Measurements from ENCODE around the gene UBA3.

Gene UBA3

GRCh38 chr3:69011096-69011730 is 69.0 kb downstream of the UBA3 start:
- DNase-seq: no peak

- peak; percentile 48 for DNase-seq
These were observed 70.4 kb downstream of the UBA3 start for GRCh38 chr3:69009559-69010410.

- no peak for DNase-seq
These were observed 71.2 kb downstream of the UBA3 start for GRCh38 chr3:69008980-69009379.

DNA sequence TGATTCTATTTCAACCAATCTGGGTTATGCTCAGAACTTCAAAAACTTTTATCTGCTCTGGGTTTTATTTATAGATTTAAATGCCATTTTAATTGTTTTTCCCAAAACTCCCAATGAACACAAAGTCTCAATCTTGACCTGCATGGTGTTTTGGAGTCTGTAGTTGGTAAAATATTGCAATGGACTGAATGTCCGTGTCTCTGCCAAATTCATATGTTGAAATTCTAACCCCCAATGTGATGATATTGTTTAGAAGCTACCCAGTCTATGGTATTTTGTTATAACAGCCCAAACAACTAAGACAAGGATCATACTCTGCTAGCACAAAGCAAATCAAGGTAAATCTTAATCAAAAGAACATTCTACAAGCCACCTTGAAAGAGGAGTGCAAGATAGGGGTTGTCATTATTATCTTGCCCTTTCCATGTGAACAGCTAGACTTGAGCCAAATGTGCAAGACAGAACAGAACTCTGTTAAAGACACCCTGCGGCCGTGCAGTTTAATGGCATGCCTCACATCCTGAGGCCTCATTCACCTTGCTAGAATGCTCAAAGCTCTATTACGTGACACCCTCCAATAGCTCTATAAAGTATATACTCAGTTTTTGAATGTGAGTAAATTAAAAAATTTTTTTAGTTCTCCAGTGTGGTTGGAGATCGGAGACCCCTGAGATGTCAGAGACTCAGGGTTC is 74.2 kb downstream of the UBA3 start:
- no peak for DNase-seq

DNA sequence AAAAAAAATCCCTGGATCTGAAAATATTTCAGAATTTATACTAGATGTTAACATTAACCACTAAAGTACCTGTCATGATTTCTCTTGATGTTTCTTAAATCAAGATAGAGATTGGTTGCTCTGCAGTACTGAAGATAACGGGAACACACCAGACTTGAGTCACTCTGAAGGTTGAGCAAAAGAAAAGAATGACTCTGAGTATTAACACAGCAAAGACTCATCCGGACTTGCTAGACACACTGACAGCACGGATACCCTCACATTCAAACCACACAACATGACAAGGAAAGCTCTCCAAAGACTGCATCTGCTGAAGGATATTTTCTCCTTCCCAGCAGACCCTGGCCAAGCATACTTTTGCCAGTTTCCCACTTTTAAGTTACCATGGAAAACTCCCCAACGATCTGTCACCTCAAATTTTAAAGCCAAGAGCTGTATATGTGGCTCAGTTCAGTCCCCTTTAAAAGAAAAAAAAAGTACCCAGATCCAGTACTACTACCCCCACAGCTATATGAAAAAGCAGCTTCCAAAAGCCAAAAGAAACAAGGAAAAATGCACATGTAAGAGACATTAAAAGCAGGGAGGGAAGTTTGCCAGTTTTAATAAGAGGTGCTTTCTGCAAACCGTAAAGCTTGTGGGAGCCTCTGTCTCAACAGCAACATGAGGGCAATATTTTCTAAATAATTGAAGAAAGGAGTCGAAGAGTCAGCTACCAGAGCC is 74.9 kb downstream of the UBA3 start:
- no peak for DNase-seq

Measured in femur (tissue), 1 donor.